ENCODE results near the gene UNK. TPM values are rescaled to one million over a fixed set of nuclear protein-coding genes. Genes with fewer than 3 reads are reported as not detected.

Gene UNK
- total RNA-seq, 4 donors from 2014 or later, result 32.5 to 61.4 (median 47.9) TPM

DNA sequence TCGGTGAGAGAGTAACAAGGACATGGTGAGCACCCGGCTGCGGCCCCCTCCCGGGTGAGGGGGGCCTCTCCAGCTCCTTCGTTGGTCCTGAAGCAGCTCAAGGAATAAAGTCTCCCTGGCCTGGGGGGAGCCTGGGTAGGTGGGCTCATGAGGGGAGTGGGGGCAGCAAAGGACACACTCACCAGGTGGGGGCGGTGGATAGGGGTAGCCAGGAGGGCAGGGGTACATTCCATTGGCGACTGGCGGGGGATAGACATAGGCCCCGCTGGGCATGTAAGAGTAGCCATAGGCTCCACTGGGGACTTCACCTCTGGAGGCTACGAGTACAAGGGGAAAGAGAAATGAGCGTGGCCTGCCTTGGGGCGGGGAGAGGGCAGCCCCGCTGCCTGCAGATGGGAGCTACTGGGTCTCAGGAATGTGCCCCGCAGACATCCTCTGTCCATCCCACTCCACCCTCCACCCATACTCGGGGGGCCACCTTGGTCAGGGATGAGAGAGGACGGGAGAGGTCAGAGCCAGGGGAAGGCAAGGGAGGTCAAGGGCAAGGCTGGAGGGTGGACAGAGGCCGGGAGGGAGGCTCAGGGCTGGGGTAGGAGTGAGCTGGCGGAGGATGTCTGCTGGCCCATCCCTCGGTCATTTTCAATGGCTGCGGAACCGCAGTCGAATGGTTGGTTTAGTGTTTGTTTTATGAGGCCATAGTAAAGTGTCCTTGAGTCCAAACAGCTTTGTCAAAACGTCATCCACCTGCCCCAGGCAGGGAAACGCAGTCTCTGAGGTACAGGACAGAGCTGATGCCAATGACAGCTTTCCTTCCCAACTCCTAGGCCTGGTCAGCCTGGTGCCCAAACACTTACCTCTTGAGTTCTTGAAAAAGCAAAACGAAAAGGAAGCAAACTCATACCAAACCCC, 63.3 kb downstream of the UNK start:
- WGBS, 2 donors, result 83 to 85% methylated on average over 24 to 25 of the region's 25 CpGs
- intact Hi-C loops (cut with DNase I), result loop anchor here (10.0 kb wide), 1 partner anchor 183 kb away; the partner anchor contains the start of genes RECQL5 and SAP30BP
- Histone ChIP-seq H3K27ac (peak overlapping the region in 2 of 3 donors; percentile 49 to 90), H3K4me3 (replicated peaks in 1 of 3) (no peak overlapping the region), H3K4me1 (peaks cover 25 to 56% of the 10 kb centered on the region in 2 donors), H3K9me3 (no peaks in the 10 kb centered on the region), H3K36me3 (peaks cover 52 to 54% of the 10 kb centered on the region in 2 donors), H3K27me3 (no peaks in the 10 kb centered on the region)
- no peak for TF ChIP-seq POLR2A (IDR thresholded peaks at IDR 0.05)
- TF ChIP-seq, protein P1, sequence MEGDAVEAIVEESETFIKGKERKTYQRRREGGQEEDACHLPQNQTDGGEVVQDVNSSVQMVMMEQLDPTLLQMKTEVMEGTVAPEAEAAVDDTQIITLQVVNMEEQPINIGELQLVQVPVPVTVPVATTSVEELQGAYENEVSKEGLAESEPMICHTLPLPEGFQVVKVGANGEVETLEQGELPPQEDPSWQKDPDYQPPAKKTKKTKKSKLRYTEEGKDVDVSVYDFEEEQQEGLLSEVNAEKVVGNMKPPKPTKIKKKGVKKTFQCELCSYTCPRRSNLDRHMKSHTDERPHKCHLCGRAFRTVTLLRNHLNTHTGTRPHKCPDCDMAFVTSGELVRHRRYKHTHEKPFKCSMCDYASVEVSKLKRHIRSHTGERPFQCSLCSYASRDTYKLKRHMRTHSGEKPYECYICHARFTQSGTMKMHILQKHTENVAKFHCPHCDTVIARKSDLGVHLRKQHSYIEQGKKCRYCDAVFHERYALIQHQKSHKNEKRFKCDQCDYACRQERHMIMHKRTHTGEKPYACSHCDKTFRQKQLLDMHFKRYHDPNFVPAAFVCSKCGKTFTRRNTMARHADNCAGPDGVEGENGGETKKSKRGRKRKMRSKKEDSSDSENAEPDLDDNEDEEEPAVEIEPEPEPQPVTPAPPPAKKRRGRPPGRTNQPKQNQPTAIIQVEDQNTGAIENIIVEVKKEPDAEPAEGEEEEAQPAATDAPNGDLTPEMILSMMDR (IDR thresholded peaks at IDR 0.05), result no peak
- DNase-seq, result no peak

DNA sequence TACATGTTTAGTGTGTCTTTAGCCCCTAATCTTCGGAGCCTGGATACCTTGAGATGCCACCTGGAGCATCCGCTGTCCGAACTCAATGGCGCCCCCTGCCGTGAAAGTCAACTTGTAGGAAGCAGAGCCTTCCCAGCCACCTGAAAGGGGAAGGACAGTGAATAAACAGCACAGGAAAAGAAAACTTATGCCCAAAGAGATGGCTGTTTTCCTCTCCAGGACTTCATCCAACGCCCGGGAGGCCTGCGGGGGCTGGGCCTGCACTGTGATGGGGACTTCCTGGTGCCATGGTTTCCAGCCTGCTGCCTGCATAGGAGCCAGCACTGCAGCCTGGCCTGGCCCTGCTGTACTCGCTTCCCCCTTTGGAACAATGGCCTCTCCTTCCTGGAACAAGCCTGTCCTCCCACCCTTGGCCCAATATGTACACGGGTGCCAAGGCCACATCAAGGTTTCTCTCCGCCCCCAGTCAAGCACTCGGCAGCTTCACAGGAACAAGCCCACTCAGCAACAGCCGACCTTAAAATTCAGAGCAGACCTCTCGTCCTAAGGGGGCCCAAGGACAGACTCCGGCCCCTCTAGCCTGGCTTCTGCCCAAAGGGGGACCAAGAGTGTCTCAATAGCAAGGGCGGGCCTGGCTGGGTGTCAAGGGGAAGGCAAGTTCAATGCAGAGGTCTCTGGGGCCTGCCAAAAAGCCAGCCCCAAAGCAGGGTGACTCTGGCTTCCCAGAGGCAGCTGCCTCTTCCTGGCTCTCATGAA, 64.1 kb downstream of the UNK start:
- Histone ChIP-seq H3K4me3 (replicated peaks in 1 of 3) (no peak overlapping the region), H3K36me3 (peaks cover 52 to 54% of the 10 kb centered on the region in 2 donors), H3K4me1 (peaks cover 29 to 64% of the 10 kb centered on the region in 2 donors), H3K9me3 (no peaks in the 10 kb centered on the region), H3K27ac (peak overlapping the region in 2 of 3 donors; percentile 49 to 90), H3K27me3 (no peaks in the 10 kb centered on the region)
- no peak for TF ChIP-seq POLR2A (IDR thresholded peaks at IDR 0.05)
- TF ChIP-seq, protein P1 (IDR thresholded peaks at IDR 0.05), result peak in 5 of 6 experiments; percentile 35 to 60 (median 51)
- intact Hi-C loops (cut with DNase I), result loop anchor here (10.0 kb wide), 1 partner anchor 184 kb away; the partner anchor contains the start of genes RECQL5 and SAP30BP
- 35 to 43% methylated on average over 13 to 16 of the region's 16 CpGs for WGBS, 2 donors
- DNase-seq, result peak; percentile 71 to 82

DNA sequence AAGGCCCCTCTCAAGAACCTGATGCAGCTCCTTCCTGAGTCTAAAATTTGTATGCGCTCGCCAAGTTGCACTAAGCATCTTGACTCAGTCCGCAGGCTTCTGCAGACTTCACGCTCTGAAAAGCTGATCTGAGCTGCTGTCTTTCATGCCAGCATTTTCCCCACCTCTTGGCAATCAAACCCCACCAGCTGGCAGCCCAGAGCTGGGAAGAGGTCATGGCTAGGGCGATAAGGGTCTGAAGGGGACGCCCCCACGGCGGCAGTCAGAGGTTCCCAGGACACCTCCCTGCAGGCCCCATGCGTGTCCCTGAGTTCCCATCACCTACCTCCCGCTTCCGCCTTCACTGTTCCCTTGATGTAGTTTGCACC, 64.7 kb downstream of the UNK start:
- peaks cover 52 to 54% of the 10 kb centered on the region in 2 donors for H3K36me3 ChIP-seq
- no peak for DNase-seq
- peak overlapping the region in 2 of 3 donors; percentile 49 to 90 for H3K27ac ChIP-seq
- H3K27me3 ChIP-seq, result no peaks in the 10 kb centered on the region
- 79 to 87% methylated on average over 9 to 11 of the region's 11 CpGs for WGBS, 2 donors
- intact Hi-C loops (cut with DNase I), result loop anchor here (10.0 kb wide), 1 partner anchor 184 kb away; the partner anchor contains the start of genes RECQL5 and SAP30BP
- peaks cover 34 to 70% of the 10 kb centered on the region in 2 donors for H3K4me1 ChIP-seq
- no peak for TF ChIP-seq POLR2A (IDR thresholded peaks at IDR 0.05)
- TF ChIP-seq, protein P1 (IDR thresholded peaks at IDR 0.05), result no peak
- H3K9me3 ChIP-seq, result no peaks in the 10 kb centered on the region
- no peak overlapping the region for H3K4me3 ChIP-seq (replicated peaks in 1 of 3)

DNA sequence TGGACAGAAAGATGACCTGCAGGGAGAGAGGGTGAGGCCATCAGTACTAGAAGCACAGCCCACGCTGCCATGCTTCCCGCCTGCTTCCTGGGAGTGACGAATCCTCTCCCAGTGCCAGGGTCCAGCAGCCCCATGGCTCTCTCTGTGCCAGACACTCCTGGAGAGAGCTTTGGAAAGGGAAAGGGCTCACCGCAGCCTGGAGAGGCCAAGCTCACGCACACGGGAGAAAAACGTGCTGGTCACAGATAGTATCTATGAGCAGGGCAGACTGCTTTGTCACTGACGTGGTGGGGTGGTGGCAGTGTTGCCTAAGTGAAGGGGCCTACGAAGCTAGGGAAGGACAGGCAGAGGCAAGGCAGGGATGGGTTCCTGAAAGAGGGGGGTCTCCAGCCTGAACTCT, 65.1 kb downstream of the UNK start:
- WGBS, 2 donors, result 85 to 88% methylated on average over 9 of the region's 9 CpGs
- intact Hi-C loops (cut with DNase I), result loop anchor here (10.0 kb wide), 1 partner anchor 185 kb away; the partner anchor contains the start of genes RECQL5 and SAP30BP
- H3K9me3 ChIP-seq, result no peaks in the 10 kb centered on the region
- peaks cover 52 to 54% of the 10 kb centered on the region in 2 donors for H3K36me3 ChIP-seq
- H3K27ac ChIP-seq, result peak overlapping the region in 1 of 3 donors; percentile 90
- H3K27me3 ChIP-seq, result no peaks in the 10 kb centered on the region
- H3K4me1 ChIP-seq, result peaks cover 32 to 67% of the 10 kb centered on the region in 2 donors
- DNase-seq, result no peak
- TF ChIP-seq, protein P1 (IDR thresholded peaks at IDR 0.05), result no peak
- no peak overlapping the region for H3K4me3 ChIP-seq (replicated peaks in 1 of 3)
